AG09319 (cell line): ENCODE data around the gene SRP19.

ENCODE experiments used
- DNase-seq: peaks from one replicate; pipeline ENCODE4 v3.0.0-alpha.2; 2010; ENCODE audit warnings: low read depth; ENCODE audit errors: extremely low read depth
- CTCF ChIP-seq: IDR thresholded peaks from 2 replicates; pipeline ENCODE4 v1.5.1; 2011; ENCODE audit warnings: low read depth, mild to moderate bottlenecking, inconsistent platforms, low read length, moderate library complexity

The SRP19 gene

GRCh38 chr5:112907166-112907631 lies 46.1 kb downstream of the SRP19 start:
- no peak for DNase-seq

GRCh38 chr5:112908854-112909253 lies 47.8 kb downstream of the SRP19 start:
- no peak for TF ChIP-seq CTCF
- DNase-seq, result no peak

More at GRCh38 chr5:112907166-112907631, 46.1 kb downstream of the SRP19 start:
- no peak for TF ChIP-seq CTCF

GRCh38 chr5:112910529-112910928 lies 49.4 kb downstream of the SRP19 start:
- no peak for DNase-seq
- no peak for TF ChIP-seq CTCF

GRCh38 chr5:112914584-112914983 lies 53.5 kb downstream of the SRP19 start:
- TF ChIP-seq CTCF, result no peak
- DNase-seq, result no peak

GRCh38 chr5:112915831-112916230 lies 54.7 kb downstream of the SRP19 start:
- no peak for TF ChIP-seq CTCF
- no peak for DNase-seq

GRCh38 chr5:112917453-112917995 lies 56.4 kb downstream of the SRP19 start:
- DNase-seq, result no peak
- no peak; the same call in 1 of the 2 replicates for TF ChIP-seq CTCF

- no peak for TF ChIP-seq CTCF
- no peak for DNase-seq
Measured at GRCh38 chr5:112918136-112918535, 57.0 kb downstream of the SRP19 start.
